HEK293T (cell line): ENCODE data around the gene P2RX3.

ENCODE experiments used
- ARNT ChIP-seq: fragments of 450-650 bp; IDR thresholded peaks from 2 replicates; pipeline ENCODE4 v1.6.1; 2017; ENCODE audit warnings: mild to moderate bottlenecking
- CTBP1 ChIP-seq: fragments of 450-650 bp; IDR thresholded peaks from 2 replicates; pipeline ENCODE4 v1.6.1; 2016; ENCODE audit warnings: borderline replicate concordance
- ELF4 ChIP-seq: fragments of 450-650 bp; IDR thresholded peaks from 2 replicates; pipeline ENCODE4 v1.6.1; 2017; ENCODE audit warnings: antibody characterized with exemption
- FOXA1 ChIP-seq: fragments of 450-650 bp; IDR thresholded peaks from 2 replicates; pipeline ENCODE4 v1.6.1; 2016; ENCODE audit warnings: mild to moderate bottlenecking
- FOXK2 ChIP-seq: fragments of 450-650 bp; IDR thresholded peaks from 2 replicates; pipeline ENCODE4 v1.6.1; 2016; ENCODE audit warnings: mild to moderate bottlenecking
- FOXM1 ChIP-seq: fragments of 450-650 bp; IDR thresholded peaks from 2 replicates; pipeline ENCODE4 v1.6.1; 2017; ENCODE audit warnings: mild to moderate bottlenecking, borderline replicate concordance
- HDGF ChIP-seq: fragments of 450-650 bp; IDR thresholded peaks from 2 replicates; pipeline ENCODE4 v1.6.1; 2017; ENCODE audit warnings: antibody characterized with exemption, borderline replicate concordance
- LEF1 ChIP-seq: fragments of 450-650 bp; IDR thresholded peaks from 2 replicates; pipeline ENCODE4 v1.6.1; 2017; ENCODE audit warnings: mild to moderate bottlenecking, borderline replicate concordance
- NFRKB ChIP-seq: fragments of 450-650 bp; IDR thresholded peaks from 2 replicates; pipeline ENCODE4 v1.6.1; 2016; ENCODE audit warnings: mild to moderate bottlenecking, moderate library complexity
- PKNOX1 ChIP-seq: fragments of 450-650 bp; IDR thresholded peaks from 2 replicates; pipeline ENCODE4 v1.6.1; 2016
- SP1 ChIP-seq: fragments of 450-650 bp; IDR thresholded peaks from 2 replicates; pipeline ENCODE4 v1.6.1; 2017
- SUZ12 ChIP-seq: fragments of 450-650 bp; IDR thresholded peaks from 2 replicates; pipeline ENCODE4 v1.6.1; 2016; ENCODE audit warnings: mild to moderate bottlenecking

- TF ChIP-seq SP1 (no peak), SUZ12 (no peak), NFRKB (no peak), ELF4 (no peak), HDGF (no peak), LEF1 (no peak), ARNT (no peak), CTBP1 (no peak), FOXK2 (no peak), FOXM1 (no peak), FOXA1 (no peak), PKNOX1 (no peak)
These were observed 24.9 kb upstream of the P2RX3 start for GRCh38 chr11:57313071-57313787.
